Stimulated activated CD4-positive, alpha-beta T cell treated with anti-CD3 and anti-CD28 coated beads, Interleukin-4, amount 100 ng/mL, for 48 hours (primary cell): ENCODE measurements around the gene MAGEB3.
"Not testable (repeated sequence)": the region's sequence is repeated elsewhere in the genome, so short reads cannot be mapped to it uniquely, and the experiment has no call there.

Experiments used
- DNase-seq, 2 donors: peaks; one replicate each; pipeline ENCODE4 v3.0.0-alpha.2; 2020; ENCODE audit warnings: low read depth in 2 of 2

MAGEB3 gene, protein sequence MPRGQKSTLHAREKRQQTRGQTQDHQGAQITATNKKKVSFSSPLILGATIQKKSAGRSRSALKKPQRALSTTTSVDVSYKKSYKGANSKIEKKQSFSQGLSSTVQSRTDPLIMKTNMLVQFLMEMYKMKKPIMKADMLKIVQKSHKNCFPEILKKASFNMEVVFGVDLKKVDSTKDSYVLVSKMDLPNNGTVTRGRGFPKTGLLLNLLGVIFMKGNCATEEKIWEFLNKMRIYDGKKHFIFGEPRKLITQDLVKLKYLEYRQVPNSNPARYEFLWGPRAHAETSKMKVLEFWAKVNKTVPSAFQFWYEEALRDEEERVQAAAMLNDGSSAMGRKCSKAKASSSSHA

DNA sequence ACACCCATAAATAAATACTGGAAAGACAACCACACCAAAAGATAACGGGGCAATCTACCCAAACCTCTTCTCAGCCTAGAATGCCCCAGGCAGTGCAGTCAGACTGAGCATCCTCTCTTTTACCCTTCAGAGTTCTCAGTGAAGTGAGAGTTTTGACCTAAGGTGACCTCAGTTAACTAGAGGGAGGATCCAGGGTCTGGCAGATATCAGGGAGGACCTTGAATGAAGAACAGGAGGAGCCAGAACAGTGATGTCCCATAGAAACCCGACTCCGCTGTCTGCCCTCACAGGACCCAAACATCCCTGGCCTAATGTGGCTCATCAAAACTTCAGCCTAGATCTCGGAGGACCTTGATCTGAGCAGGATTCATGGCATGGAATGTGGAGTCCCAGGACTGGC, at the start of gene MAGEB3:
MAGEB3 (plus strand) TSS at position 263 of the 400 bp plus-strand sequence. CDS start 5,268 bp downstream, outside the sequence.
- DNase-seq = no peak

- DNase-seq = no peak
Observed at GRCh38 chrX:30181353-30181752, 49.1 kb upstream of the MAGEB3 start.

- DNase-seq = no peak
Observed at GRCh38 chrX:30183554-30183953, 46.9 kb upstream of the MAGEB3 start.

GRCh38 chrX:30190426-30190825, 40.0 kb upstream of the MAGEB3 start:
- DNase-seq = no peak

- not testable (repeated sequence) for DNase-seq
Observed at GRCh38 chrX:30193910-30194309, 36.5 kb upstream of the MAGEB3 start.

DNA sequence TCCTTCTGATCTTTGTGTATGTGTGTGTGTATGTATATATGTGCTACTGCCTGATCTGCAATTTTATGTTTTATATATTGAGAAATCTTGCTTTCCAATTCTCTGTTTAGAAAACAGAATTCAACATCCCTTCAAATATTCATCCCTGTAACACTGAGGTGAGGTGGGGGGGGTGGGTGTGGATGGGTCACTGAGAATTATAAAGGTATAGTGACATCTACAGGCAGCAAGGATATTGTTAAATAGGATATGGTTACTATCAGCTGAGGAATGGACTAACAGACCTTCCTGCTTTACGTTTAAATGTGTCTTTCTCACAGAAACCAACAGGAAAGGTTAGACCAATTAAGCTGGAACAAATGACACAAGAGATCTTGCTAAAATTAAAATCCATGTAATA, 34.1 kb upstream of the MAGEB3 start:
- DNase-seq = no peak

GRCh38 chrX:30212172-30212571, 18.3 kb upstream of the MAGEB3 start:
- DNase-seq = no peak

- DNase-seq = no peak
Observed at GRCh38 chrX:30215357-30215843, 15.1 kb upstream of the MAGEB3 start, which contains the start of gene MAGEB2. Gene MAGEB2 (plus strand): TSS chrX:30215563. CDS start chrX:30218581, 3,018 bp downstream.

DNA sequence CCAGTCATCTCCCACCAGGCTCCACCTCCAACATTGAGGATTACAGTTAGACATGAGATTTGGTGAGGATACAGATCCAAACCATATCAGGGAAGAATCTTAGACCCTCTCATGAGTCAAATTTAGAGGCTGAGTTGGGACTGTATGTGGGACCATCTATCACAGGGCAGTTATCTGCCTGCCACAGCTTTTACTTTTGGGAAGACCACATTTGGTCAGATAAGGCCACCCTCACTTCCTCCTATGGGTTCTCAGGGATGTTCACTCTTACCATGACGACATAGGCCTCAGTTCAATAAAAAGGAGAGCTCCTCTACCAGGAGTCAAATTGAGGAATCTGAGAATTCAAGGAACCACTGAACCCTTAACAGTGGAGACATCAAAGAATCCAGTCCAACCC, 13.0 kb upstream of the MAGEB3 start:
- DNase-seq = no peak

GRCh38 chrX:30219372-30219771, 11.1 kb upstream of the MAGEB3 start:
- no peak for DNase-seq

GRCh38 chrX:30220661-30221060, 9.8 kb upstream of the MAGEB3 start:
- DNase-seq = no peak

DNA sequence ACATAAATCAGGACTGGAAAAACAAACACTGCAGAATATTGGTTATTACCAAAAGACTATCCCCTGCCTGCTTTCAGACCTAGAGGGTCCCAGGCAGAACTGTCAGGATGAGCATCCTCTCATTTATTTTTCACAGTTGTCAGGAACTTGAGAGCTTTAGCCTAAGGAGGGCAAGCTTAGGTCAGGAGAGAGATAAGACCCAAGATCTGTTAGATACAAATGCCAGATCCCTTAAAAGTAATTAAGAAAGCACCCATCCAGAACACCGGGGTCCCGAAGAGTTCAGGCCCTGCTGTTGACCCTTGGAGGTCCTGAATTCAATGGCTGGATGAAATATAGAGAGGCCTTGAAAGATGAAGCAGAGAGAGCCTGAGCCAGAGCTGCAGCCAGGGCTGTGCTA, 5.9 kb upstream of the MAGEB3 start:
- DNase-seq = no peak

GRCh38 chrX:30228526-30228925, 1.9 kb upstream of the MAGEB3 start:
- DNase-seq = no peak

DNA sequence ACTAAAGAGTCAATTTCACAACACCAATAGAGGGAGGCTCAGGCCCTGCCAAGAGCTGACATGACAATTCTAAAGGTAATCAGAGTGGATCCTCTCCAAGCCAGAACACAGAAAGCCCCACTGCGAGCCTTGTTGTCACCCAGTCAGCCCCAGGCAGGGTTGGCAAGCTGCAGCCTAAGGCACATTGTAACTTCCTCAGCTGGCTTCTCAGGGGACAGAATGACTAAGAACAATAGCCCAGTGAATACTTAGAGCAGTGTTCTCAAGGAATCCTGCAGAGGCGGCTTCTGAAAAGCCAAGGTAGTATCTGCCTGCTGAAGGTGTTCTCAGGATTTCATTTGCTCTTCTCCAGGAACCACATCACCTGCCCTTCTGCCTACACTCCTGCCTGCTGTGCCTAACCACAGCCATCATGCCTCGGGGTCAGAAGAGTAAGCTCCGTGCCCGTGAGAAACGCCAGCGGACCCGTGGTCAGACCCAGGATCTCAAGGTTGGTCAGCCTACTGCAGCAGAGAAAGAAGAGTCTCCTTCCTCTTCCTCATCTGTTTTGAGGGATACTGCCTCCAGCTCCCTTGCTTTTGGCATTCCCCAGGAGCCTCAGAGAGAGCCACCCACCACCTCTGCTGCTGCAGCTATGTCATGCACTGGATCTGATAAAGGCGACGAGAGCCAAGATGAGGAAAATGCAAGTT, 11.4 kb downstream of the MAGEB3 start, which contains the start of gene MAGEB4:
MAGEB4 (plus strand) TSS at position 277 of the 692 bp plus-strand sequence; CDS start at position 413, 136 bp downstream.
- DNase-seq = no peak

DNA sequence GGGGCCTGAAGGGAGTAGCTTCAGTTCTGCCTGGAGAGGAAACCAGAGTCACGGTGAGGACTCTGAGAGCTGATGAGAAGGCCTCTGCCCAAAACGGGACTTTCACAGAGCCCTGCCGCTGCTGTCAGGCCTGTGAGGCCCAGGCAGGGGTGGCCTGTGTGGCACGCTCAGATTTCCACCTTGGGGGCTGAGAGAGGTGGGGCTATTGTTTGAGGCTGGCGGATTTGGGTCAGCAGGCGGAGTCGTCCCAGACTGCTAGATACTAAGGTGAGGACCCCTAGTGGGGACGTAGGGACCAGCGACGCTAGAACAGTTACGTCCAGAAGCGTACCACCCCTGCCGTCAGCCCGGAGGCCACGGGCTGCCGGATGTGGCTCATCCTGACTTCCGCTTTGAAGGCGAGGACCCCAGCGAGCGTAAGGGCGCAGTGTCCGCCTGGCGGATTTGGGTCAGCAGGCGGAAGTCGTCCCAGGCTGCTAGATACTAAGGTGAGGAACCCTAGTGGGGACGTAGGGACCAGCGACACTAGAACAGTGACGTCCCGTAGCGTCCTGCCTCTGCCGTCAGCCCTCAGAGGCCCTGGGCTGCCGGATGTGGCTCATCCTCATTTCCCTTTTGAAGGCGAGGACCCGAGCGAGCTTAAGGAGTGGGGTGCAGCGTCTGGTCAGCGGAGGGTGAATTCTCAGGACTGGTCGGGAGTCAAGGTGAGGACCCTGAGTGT, 16.5 kb downstream of the MAGEB3 start, which contains the start of gene MAGEB1:
MAGEB1 (plus strand) TSS at position 378 of the 721 bp plus-strand sequence. CDS start 3,348 bp downstream, outside the sequence.
- DNase-seq = no peak

DNA sequence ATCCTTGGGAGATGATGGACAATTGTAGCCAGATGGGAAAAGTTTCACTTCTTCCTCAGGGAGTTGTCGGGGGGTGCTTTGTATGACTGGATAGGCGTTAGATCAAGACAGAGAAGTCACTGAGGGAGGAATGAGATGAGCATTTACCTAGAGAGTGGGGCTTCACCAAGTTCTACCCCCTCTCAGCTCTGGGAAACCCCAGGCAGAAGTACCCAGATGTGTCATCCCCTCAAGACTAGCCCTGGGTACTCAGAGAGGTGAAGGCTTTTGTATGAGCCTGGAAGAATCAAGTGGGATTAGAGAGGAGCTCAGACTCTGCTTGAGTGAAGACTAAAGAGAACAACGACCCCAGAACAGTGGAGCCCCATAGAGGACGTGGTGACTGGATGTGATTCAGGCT, 18.4 kb downstream of the MAGEB3 start:
- no peak for DNase-seq

DNA sequence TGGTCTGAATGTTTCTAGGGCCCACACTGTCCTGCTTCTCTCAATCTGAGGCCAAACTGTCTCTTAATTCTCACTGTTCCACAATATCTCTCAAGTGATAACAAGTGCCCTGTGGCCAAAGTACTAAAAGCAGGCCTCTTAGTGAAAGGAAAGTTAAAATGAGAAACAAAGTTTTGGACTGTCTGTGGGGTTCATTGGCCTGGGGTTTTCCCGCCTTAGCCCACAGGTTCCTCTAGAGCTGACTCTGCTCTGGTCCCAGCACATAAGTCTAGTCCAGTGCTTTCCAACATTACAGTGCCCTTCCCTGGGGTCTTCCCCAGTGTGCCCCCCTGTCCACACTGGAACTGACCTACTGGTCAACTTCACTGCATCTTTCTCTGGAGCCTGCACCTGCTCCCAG, 22.8 kb downstream of the MAGEB3 start:
- no peak for DNase-seq

GRCh38 chrX:30259927-30260326, 29.5 kb downstream of the MAGEB3 start:
- no peak for DNase-seq

GRCh38 chrX:30261012-30261411, 30.6 kb downstream of the MAGEB3 start:
- no peak for DNase-seq

- no peak for DNase-seq
Observed at GRCh38 chrX:30262763-30263162, 32.3 kb downstream of the MAGEB3 start.

GRCh38 chrX:30270639-30271038, 40.2 kb downstream of the MAGEB3 start:
- DNase-seq = no peak

- DNase-seq = no peak
Observed at GRCh38 chrX:30275498-30275897, 45.0 kb downstream of the MAGEB3 start.
